HEK293 (cell line): ENCODE data around the gene DHPS.

ENCODE experiments used
- BCL11A ChIP-seq: fragments of 450-650 bp; formaldehyde crosslinking; IDR thresholded peaks from 2 replicates; pipeline ENCODE4 v1.5.1; 2016; ENCODE audit warnings: low read depth, missing biosample characterization, missing genetic modification characterization
- BCL11B ChIP-seq: fragments of 450-650 bp; formaldehyde crosslinking; IDR thresholded peaks from 2 replicates; pipeline ENCODE4 v1.5.1; 2016; ENCODE audit warnings: low read depth, missing biosample characterization, missing genetic modification characterization
- BCL6B ChIP-seq: fragments of 450-650 bp; formaldehyde crosslinking; IDR thresholded peaks from 2 replicates; pipeline ENCODE4 v1.5.1; 2017; ENCODE audit warnings: missing biosample characterization, missing genetic modification characterization
- ELK4 ChIP-seq: IDR thresholded peaks from 2 replicates; pipeline ENCODE4 v1.6.1; 2011; ENCODE audit warnings: mild to moderate bottlenecking, low read depth, low read length, borderline replicate concordance
- FEZF1 ChIP-seq: fragments of 450-650 bp; formaldehyde crosslinking; IDR thresholded peaks from 2 replicates; pipeline ENCODE4 v1.5.1; 2016; ENCODE audit warnings: missing biosample characterization, missing genetic modification characterization
- HIC1 ChIP-seq: fragments of 450-650 bp; formaldehyde crosslinking; IDR thresholded peaks from 2 replicates; pipeline ENCODE4 v1.5.1; 2016; ENCODE audit warnings: missing biosample characterization, missing genetic modification characterization
- KLF7 ChIP-seq: fragments of 450-650 bp; formaldehyde crosslinking; IDR thresholded peaks from 2 replicates; pipeline ENCODE4 v1.5.1; 2016; ENCODE audit warnings: missing biosample characterization, missing genetic modification characterization, borderline replicate concordance
- KLF9 ChIP-seq: fragments of 450-650 bp; formaldehyde crosslinking; IDR thresholded peaks from 2 replicates; pipeline ENCODE4 v1.5.1; 2016; ENCODE audit warnings: missing biosample characterization, missing genetic modification characterization, low read depth
- PBX3 ChIP-seq: sonication (generic); formaldehyde crosslinking; IDR thresholded peaks from 2 replicates; pipeline ENCODE4 v1.8.1; 2022; ENCODE audit warnings: mild to moderate bottlenecking, moderate library complexity, missing genetic modification reagents
- PRDM10 ChIP-seq: fragments of 450-650 bp; formaldehyde crosslinking; IDR thresholded peaks from 2 replicates; pipeline ENCODE4 v1.5.1; 2016; ENCODE audit warnings: missing biosample characterization, missing genetic modification characterization
- SCRT1 ChIP-seq: fragments of 450-650 bp; formaldehyde crosslinking; IDR thresholded peaks from 2 replicates; pipeline ENCODE4 v1.5.1; 2016; ENCODE audit warnings: missing biosample characterization, missing genetic modification characterization, borderline replicate concordance
- ZNF133 ChIP-seq: fragments of 450-650 bp; formaldehyde crosslinking; IDR thresholded peaks from 2 replicates; pipeline ENCODE4 v1.5.1; 2016; ENCODE audit warnings: missing biosample characterization, missing genetic modification characterization
- ZNF266 ChIP-seq: fragments of 450-650 bp; formaldehyde crosslinking; IDR thresholded peaks from 2 replicates; pipeline ENCODE4 v1.5.1; 2016; ENCODE audit warnings: missing biosample characterization, missing genetic modification characterization, low read depth
- ZNF302 ChIP-seq: fragments of 450-650 bp; formaldehyde crosslinking; IDR thresholded peaks from 2 replicates; pipeline ENCODE4 v1.5.1; 2016; ENCODE audit warnings: missing biosample characterization, missing genetic modification characterization, low read depth
- ZNF324 ChIP-seq: fragments of 450-650 bp; formaldehyde crosslinking; IDR thresholded peaks from 2 replicates; pipeline ENCODE4 v1.5.1; 2016; ENCODE audit warnings: missing biosample characterization, missing genetic modification characterization
- ZNF341 ChIP-seq: fragments of 450-650 bp; formaldehyde crosslinking; IDR thresholded peaks from 2 replicates; pipeline ENCODE4; 2016; ENCODE audit warnings: low read depth, missing biosample characterization, missing genetic modification characterization
- ZNF366 ChIP-seq: fragments of 450-650 bp; formaldehyde crosslinking; conservative IDR thresholded peaks from 2 replicates; pipeline ENCODE4 v1.5.1; 2016; ENCODE audit warnings: missing biosample characterization, missing genetic modification characterization
- ZNF501 ChIP-seq: fragments of 450-650 bp; formaldehyde crosslinking; IDR thresholded peaks from 2 replicates; pipeline ENCODE4 v1.5.1; 2016; ENCODE audit warnings: missing biosample characterization, missing genetic modification characterization
- ZNF510 ChIP-seq: fragments of 450-650 bp; formaldehyde crosslinking; IDR thresholded peaks from 2 replicates; pipeline ENCODE4 v1.5.1; 2018; ENCODE audit warnings: mild to moderate bottlenecking, missing genetic modification characterization, missing biosample characterization; ENCODE audit not compliant: insufficient replicate concordance
- ZNF513 ChIP-seq: fragments of 450-650 bp; IDR thresholded peaks from 2 replicates; pipeline ENCODE4 v1.5.1; 2018; ENCODE audit warnings: missing biosample characterization, missing genetic modification characterization
- ZNF544 ChIP-seq: fragments of 450-650 bp; formaldehyde crosslinking; IDR thresholded peaks from 2 replicates; pipeline ENCODE4 v1.5.0; 2017; ENCODE audit warnings: missing biosample characterization, missing genetic modification characterization
- ZNF580 ChIP-seq: fragments of 450-650 bp; formaldehyde crosslinking; IDR thresholded peaks from 2 replicates; pipeline ENCODE4 v1.5.1; 2016; ENCODE audit warnings: missing biosample characterization, missing genetic modification characterization
- ZNF624 ChIP-seq: fragments of 450-650 bp; formaldehyde crosslinking; IDR thresholded peaks from 2 replicates; pipeline ENCODE4 v1.5.1; 2017; ENCODE audit warnings: missing biosample characterization, missing genetic modification characterization
- ZSCAN23 ChIP-seq: fragments of 450-650 bp; formaldehyde crosslinking; IDR thresholded peaks from 2 replicates; pipeline ENCODE4 v1.5.1; 2016; ENCODE audit warnings: missing biosample characterization, missing genetic modification characterization
- ZSCAN30 ChIP-seq: fragments of 450-650 bp; IDR thresholded peaks from 2 replicates; pipeline ENCODE4 v1.5.1; 2018; ENCODE audit warnings: missing biosample characterization, mild to moderate bottlenecking, missing genetic modification characterization, moderate library complexity

Gene DHPS

GRCh38 chr19:12681074-12681987, at the start of gene DHPS (continued):
- TF ChIP-seq ZNF544 (tag by site-specific recombination) (no peak), ZNF580 (tag by site-specific recombination) (peak; percentile 100), KLF7 (tag by site-specific recombination) (no peak), ELK4 (no peak), ZNF266 (tag by site-specific recombination) (no peak), FEZF1 (tag by site-specific recombination) (no peak), ZNF513 (no peak), SCRT1 (tag by site-specific recombination) (no peak), PBX3 (CRISPR knock-in tag) (no peak), ZNF133 (tag by site-specific recombination) (no peak), ZNF324 (tag by site-specific recombination) (peak; percentile 45; the same call in 1 of the 2 replicates), ZSCAN30 (peak; percentile 87), KLF9 (tag by site-specific recombination) (peak; percentile 88), BCL11A (tag by site-specific recombination) (no peak), ZNF302 (tag by site-specific recombination) (no peak), ZSCAN23 (tag by site-specific recombination) (no peak), ZNF510 (no peak), ZNF341 (tag by site-specific recombination) (peak; percentile 71), ZNF624 (no peak), BCL11B (no peak), HIC1 (tag by site-specific recombination) (peak; percentile 89), BCL6B (tag by site-specific recombination) (peak; percentile 39; the same call in 1 of the 2 replicates), PRDM10 (tag by site-specific recombination) (peak; percentile 87), ZNF366 (tag by site-specific recombination) (peak; percentile 59), ZNF501 (tag by site-specific recombination) (peak; percentile 63; the same call in 1 of the 2 replicates)
- TF ChIP-seq, all 188 proteins: peak for 69
